CD1c-positive myeloid dendritic cell (primary cell): Measurements from ENCODE around the gene MAP4K2.

Experiments used
- DNase-seq: peaks from one replicate; pipeline ENCODE4 v3.0.0-alpha.2; 2016; ENCODE audit errors: extremely low spot score

MAP4K2 gene

DNA sequence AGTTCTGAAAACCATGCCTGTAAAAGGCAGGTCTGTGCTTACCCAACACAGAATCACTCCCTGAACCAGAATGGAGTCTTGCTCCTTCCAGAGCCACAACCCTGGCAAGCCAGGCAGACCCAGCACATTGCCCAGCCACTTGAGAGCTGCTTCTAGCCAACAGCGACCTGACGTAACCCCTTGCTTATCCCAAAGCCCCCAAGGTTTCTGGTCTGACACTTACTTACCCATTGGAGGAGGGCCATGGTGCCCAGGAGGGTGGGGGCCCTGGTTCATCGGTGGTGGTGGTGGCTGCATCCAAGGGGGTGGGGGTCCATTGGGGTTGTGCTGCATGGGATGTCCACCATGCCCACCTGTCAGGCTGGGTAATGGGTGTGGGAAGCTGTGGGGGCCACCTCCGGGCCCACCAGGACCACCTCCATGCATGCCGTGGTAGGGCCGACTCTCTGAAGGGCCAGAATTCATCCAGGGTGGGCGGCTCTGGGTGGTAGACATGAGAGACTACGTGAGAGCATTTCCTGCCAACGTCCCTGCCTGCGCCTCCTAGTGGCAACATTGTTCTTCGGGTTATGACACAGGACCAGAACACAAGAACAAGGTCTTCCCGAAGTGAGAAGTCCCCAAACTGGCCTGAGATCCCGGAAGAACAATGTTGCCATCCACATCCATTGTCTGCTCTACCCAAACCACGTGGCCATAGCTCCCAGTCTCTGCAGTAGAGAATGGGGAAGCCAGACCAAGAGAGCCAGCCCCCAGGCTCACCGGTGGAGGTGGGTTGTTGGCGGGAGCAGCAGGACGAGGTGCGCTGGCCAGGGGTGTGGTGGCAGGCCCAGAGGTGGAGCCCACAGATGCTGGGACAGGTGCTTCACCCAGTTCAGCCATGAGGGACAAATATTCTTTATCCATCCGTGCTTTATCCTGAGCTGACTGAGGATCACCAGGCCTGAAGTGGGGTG is 35.4 kb downstream of the MAP4K2 start:
- peak; percentile 79 for DNase-seq

DNA sequence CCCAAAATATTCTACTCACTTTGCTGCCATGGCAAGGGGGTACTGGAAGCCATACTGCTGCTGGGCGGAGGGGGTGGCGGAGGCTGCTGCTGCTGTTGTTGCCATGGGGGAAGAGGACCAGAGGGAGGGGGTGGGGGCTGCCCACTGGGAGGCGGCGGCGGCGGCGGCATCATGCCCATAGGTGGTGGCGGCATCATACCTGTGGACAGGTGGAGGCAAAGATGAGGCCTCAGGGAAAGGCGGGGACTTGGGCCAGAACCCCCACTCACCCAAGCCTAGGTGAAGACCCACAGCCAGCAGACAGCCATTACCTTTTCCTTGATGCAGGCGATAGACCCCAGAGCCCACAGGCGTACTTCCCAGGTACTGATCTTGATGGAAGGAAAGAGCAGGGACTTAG is 36.1 kb downstream of the MAP4K2 start:
- DNase-seq, result no peak

- DNase-seq, result no peak
Measured at GRCh38 chr11:64765851-64766665, 37.0 kb downstream of the MAP4K2 start.

DNA sequence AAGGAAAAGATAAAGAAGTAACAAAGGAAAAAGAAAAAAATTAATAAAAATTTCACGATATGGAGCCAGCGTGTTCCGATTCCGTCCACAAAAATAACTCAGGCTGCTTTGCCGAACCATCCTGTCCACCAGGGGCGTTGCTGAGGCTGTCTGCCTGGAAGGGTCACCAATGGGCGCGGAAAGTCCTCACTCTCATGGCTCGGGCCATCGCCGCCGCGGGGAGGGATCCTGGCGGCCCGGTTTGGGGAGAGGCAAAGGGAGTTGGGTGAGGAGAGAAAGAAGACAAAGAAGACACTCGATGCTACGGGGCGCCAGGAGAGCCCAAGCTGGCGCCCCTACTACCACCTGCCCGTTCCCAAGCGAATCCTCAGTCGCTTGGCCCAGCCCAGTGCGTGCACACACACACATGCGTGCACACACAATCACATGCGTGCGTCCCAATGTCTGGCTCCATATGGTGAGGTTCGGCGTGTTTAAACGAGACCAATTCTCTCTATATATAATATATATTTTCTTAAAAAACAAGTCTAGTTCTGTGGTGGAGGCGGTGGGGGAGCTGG is 37.6 kb downstream of the MAP4K2 start:
- no peak for DNase-seq

- no peak for DNase-seq
Measured at GRCh38 chr11:64764753-64765152, 38.3 kb downstream of the MAP4K2 start.

- peak; percentile 16 for DNase-seq
Measured at GRCh38 chr11:64764040-64764611, 38.9 kb downstream of the MAP4K2 start.

- DNase-seq, result no peak
Measured at GRCh38 chr11:64763526-64764039, 39.4 kb downstream of the MAP4K2 start.

DNA sequence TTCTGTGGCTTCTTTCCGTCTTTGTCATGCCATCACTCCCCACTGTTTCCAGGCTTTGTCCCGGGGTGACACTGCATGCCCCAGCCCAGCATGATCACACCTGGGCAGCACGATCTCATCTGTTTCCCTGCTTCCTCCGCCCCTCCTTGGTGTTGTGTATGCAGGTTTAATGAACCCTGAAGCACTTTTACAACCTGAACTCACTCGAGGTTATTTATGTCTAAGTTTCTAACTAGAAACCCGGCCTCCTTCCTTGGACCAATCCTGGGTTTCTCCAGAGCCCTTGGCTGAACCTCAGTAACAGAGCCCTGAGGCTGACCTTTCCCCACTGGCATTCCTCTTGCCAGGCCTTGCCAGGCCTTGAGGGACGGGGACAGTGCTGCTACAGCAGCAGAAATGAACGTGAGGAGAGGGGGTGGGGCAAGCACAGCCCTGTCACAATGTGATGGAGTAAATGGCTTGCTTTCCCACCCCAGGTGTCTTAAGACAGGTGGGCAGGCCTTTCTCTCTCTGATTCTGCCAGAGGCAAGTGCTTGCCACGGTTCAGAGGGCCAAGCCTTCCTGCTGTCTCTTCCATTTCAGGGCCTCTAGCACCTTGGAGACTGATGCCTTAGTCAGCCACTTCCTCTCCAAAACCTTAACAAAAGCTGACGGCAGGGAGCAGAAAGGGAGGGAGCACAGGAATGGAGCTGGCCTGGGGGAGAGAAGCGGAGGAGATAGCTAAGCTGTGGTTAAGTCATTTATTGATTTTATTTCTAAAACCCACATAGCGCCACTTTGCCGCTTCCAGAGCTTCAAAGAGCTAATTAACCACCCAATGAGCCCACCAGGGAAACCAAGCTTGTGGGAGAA is 40.1 kb downstream of the MAP4K2 start:
- no peak for DNase-seq

DNA sequence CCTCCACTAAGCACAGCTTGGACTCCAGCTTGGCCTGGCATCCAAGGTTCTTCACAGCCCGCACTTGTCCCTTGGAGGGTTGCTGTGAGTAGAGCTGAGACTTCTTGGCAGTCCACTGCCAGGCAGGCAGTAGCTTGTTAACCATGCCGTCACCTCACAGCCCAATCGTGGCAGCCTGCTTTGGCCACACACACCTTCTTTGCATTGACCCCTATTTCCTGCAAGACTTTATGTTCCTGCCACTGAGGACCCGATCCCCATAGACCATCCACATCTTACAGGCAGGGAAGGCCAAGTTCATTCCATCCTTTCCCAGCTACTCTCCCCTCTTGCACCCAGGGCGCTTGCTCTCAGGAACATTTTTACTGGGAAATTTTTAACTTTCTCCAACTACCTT is 40.7 kb downstream of the MAP4K2 start:
- DNase-seq, result no peak

DNA sequence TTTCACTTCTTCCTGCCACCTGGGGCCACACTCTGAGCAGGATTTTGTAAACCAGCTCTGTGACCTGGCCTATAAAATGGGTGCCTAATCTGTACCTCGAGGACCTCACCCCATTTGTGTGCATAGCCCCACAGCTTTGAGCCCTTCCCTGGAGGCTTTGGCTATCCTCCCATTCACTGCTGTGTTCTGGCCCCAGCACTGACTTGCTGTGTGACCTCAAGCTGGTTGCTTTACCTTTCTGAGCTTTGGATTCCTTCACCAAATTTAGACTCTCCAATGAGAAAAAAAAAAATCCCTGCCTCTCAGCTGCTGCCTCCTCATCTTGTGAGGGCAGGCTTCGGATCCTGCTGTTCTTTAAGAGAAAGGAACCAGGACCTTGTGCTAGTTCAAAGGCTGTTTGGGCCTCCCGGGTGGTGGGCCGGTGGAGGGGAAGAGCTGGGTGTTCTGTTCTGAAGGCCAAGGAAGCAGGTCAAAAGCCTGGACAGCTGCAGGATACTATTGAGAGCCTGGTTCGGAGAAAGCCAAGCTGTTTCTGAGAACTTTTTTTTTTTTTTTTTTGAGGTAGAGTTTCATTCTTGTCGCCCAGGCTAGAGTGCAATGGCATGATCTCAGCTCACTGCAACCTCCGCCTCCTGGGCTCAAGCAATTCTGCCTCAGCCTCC is 42.1 kb downstream of the MAP4K2 start:
- DNase-seq, result no peak

DNA sequence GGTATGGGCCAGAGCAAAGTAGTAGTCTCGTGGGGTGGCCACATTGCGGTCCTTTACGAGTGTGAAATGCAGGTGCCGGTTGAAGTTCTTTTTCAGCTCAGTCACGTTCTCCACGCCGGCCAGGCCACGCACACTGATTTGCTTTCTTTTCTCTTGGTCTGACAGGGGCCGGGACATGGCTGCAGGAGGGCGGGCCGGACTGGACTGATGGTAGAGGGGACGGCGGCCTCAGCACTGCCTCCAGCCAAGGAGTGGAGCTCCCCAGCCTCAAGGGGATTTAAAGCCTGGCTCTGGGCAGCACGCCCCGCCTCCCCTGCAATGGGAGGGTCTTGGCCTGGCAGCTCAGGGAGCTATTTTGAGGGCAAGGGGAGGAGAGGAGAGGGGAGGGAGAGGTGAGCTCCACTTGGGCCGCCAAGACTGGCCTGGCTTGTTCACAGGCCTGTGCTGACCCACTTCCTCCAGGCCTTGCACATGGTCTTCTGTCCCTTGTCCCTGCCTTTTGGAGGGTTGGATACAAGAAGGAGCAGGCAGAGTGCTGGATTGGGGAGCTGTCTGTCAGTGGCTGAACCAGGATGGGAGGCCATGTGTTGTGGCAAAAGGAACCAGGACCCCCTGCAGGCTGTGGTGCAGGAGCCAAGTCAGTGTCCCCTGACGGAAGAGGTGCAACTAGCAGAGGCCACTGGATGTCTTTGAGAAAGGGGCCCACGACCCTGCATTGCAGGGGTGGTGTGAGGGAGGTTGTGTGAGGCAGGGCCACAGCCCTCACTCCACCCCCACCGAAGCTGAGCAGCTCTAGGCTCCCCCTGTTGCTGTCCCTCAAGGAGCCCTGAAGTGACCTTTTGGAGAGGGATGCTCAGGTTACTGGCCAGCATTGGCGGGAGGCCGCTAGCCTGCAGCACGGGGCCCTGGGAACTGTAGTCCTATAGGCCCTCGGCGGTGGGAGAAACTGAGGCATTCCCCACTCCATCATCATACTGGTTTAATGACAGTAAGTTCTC is 43.0 kb downstream of the MAP4K2 start, which contains the start of gene PYGM:
PYGM (minus strand) TSS at position 253 of the 998 bp plus-strand sequence; CDS start at position 177, 76 bp downstream.
- DNase-seq, result no peak

- no peak for DNase-seq
Measured at GRCh38 chr11:64759131-64759721, 43.8 kb downstream of the MAP4K2 start.

DNA sequence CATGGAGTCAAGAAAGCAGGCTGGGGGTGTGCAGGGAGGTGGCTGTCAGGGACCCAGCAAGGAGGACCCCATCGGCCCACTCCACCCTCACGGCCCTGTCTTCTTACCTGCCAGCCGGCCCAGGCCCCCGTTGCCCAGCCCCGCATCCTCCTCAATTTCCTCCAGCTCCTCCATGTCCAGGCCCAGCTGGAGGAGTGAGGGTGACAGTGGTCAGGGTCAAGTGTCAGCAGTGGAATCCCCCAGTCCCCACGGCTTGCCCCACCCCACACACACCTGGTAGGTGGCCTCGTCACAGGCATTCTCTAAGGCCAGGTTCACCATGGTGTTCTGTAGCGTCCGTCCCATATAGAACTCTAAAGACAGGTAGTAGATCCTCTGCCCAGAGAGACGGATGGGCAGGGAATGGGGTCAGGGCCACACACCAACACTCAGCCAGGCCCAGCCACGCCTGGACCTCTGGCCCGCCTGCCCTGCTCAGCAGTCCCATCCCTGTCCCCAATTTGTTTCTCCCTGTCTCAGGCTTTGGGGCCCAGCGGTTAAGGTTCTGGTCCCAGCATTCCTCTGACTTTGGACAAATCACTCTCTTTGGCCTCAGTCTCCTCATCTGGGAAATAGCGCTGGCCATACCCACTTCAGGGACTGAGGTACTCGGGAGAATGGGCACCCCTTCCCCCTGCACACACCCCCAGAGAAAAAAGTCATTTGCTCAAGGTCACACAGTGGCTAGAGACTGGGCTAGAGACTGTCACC is 44.5 kb downstream of the MAP4K2 start:
- DNase-seq, result no peak

DNA sequence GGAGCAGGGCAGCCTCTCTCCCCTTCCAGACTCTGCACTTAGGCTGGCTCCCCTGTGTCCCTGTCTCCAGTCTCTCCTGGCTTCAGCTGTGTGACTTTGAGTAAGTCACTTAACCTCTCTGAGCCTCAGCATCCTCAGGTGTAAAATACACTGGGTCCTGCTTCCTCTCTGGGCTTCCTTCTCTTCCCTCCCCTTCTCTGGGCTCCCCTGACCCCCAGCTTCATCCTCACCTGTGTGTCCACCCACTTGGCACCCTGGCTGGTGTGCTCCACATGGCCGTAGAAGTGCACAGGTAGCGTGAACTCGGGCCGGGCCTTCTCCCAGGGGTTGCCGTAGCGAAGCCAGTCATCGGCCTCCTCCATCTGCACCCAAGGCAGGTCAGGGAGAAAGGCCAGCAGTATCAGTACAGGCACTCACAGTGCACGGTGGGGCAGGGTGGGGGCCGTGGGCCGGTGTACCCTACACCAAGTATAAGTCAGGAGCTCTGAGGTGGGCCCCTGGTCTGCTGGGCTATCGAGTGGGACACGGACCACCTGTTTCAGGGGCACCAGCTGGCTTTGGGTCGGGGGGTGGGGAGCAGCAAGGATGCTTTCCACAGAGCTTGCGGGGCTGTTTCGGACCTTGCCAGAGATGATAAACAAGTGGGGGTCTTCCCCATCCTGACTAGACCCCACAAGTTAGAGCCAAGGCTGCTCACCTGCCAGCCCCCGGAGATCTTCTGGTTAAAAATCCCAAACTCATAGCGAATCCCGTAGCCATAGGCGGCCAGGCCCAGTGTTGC is 45.3 kb downstream of the MAP4K2 start:
- DNase-seq, result no peak

DNA sequence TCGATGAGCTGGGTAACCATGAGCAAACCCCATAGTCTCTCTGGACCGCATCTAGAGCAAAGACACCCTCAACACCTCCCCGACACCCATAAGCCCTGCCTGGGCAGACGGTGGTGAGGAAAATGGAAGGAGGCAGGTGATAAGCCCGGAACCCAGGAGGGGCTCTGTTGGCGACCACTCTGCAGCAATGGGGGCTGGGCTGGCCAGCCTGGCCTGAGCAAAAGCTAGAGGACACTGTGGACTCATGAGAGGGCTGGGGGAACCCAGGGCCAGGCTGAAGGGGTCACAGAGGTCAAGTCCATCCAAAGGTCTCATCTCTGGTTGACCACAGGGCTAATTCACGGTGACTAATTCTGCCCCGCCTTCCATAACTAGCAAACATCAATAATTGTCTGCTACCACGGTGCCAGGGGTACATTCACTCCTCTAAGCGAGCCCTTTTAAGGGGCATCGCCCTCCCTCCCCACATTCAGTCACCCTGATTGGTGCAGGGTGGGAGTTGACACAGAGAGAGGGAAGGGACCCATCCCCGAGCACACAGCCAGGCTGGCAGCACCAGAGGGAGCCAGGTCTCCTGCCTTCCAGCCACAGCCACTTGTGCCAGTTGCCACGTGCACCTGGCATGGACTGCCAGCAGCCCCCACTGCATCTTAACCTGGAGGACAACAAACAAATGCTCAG is 47.2 kb downstream of the MAP4K2 start:
- DNase-seq, result no peak

DNA sequence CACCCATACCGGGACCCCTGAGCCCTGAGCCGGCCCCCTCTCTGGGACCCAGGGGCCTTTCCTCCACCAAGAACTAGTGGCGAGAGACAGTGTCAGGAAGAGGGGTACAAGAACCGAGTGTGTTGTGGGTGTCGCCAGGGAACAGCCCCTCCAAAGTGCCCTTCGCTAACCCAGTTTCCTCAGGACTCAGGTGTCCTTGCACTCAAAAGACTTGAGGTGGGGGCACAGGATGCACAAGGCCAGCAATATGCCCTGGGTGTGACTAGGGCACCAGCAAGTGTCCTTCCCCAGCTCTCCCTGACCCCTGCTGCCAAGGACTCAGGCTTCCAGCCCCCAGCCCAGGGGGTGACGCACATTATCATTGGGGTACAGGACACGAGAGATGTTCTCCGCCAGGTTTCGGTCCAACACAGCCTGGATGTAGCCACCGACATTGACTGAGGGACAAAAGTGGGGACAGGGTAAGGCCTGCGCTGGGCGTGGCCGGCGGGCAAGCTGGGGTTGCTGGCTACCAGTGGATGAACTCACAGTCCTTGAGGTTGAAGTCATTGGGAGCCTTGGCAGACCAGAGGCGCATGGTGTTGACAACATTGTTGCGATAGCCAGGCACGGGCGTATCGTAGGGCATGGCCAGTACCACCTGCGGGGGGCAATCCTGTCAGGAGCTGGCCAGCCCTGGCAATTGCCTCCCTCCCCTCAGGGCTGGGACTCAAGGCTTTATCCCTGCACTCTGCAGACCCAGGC is 47.9 kb downstream of the MAP4K2 start:
- no peak for DNase-seq
